Small intestine (tissue), 7 donors: ENCODE data around the gene GET4. TPM values are rescaled to one million over a fixed set of nuclear protein-coding genes. Genes with fewer than 3 reads are reported as not detected.
"Not testable (repeated sequence)": the region's sequence is repeated elsewhere in the genome, so short reads cannot be mapped to it uniquely, and the experiment has no call there.

Experiments
- DNase-seq, 2 donors: peaks; one replicate each; pipeline versions ENCODE4 v3.0.0 to v3.0.0-alpha.2; 2013
- FAIRE-seq: peaks from 2 replicates; lab custom pipeline; 2012; peaks lifted over from hg19 to GRCh38; lab: Jason Lieb, UNC
- H3K27ac ChIP-seq, 3 donors: one replicate each; pipeline ENCODE4 v1.5.1; 2013; ENCODE audit warnings: low read length in 2 of 3, mild to moderate bottlenecking in 2 of 3, control low read depth in 1 of 3, inconsistent platforms in 1 of 3, low read depth in 1 of 3, moderate library complexity in 1 of 3
- H3K27me3 ChIP-seq, 3 donors: one replicate each; pipeline ENCODE4 v1.6.1; 2013; ENCODE audit warnings: low read length in 3 of 3, inconsistent platforms in 1 of 3; ENCODE audit not compliant: control insufficient read depth in 3 of 3, insufficient read depth in 3 of 3
- H3K36me3 ChIP-seq, 3 donors: one replicate each; pipeline ENCODE4 v1.6.1; 2013; ENCODE audit warnings: low read length in 3 of 3, inconsistent platforms in 1 of 3, low read depth in 1 of 3, mild to moderate bottlenecking in 1 of 3, moderate library complexity in 1 of 3; ENCODE audit not compliant: control insufficient read depth in 3 of 3, insufficient read depth in 2 of 3
- H3K4me1 ChIP-seq, 3 donors: one replicate each; pipeline ENCODE4 v1.6.1; 2013; ENCODE audit warnings: low read length in 2 of 3, inconsistent platforms in 1 of 3, low read depth in 1 of 3, mild to moderate bottlenecking in 1 of 3, moderate library complexity in 1 of 3; ENCODE audit not compliant: control insufficient read depth in 3 of 3, insufficient read depth in 2 of 3
- H3K4me3 ChIP-seq, 3 donors: one replicate each; pipeline ENCODE4 v1.5.1; 2013; ENCODE audit warnings: low read length in 3 of 3, control low read depth in 1 of 3, inconsistent platforms in 1 of 3, low read depth in 1 of 3, mild to moderate bottlenecking in 1 of 3, moderate library complexity in 1 of 3
- H3K9me3 ChIP-seq, 2 donors: one replicate each; pipeline ENCODE4 v1.6.1; 2013; ENCODE audit warnings: low read depth in 1 of 2, low read length in 1 of 2; ENCODE audit not compliant: control insufficient read depth in 2 of 2, insufficient read depth in 1 of 2
- WGBS, 3 donors: extraction: QIAGEN DNeasy Blood & Tissue Kit; methylation state at CpG; one replicate each; pipeline ENCODE4 v1.1.7; 2013; 5-methylcytosine and 5-hydroxymethylcytosine counted together
- polyA plus RNA-seq, 4 donors: library from polyadenylated mRNA; stranded (reverse) in 3 of 4; unstranded in 1 of 4; fragments of 200-250 nt in 3 of 4; fragments of 120-200 nt in 1 of 4; gene quantifications; one replicate each; pipeline versions ENCODE4 v1.2.1 to v1.2.3, GENCODE V29; 2013
- donor health status: healthy with polysubstance abuse.
- donor health status: control.
- donor health status: control.
- donor health status: Bipolar disorder and iron deficiency.
- donor health status: healthy.

Gene GET4
- polyA plus RNA-seq, 4 donors = 38.9 to 87.2 (median 74.5) TPM

DNA sequence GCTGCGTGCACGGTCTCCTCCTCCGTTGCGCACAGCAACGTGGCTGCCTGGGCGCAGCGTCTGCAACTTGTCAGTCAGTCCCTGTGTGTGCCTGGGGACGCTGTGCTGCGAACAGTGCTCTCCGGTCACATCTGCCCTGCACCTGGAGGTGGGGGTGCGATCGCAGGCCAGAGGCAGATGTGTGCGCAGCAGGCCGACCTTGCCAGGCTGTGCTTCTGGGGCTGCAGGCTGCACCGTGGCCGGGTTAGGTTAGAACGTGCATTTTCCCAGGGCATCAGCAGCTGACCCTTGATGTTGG lies 8.2 kb upstream of the GET4 start:
- no peak for DNase-seq
- WGBS, 3 donors = 86 to 95% (median 95%) methylated on average over 17 of the region's 17 CpGs
- peak overlapping the region in 1 of 3 donors; percentile 68 for H3K27ac ChIP-seq
- H3K36me3 ChIP-seq = peaks cover 10 to 83% (median 15%) of the 10 kb centered on the region in 3 donors
- H3K4me3 ChIP-seq = no peak overlapping the region
- FAIRE-seq = no peak
- H3K9me3 ChIP-seq = no peaks in the 10 kb centered on the region
- peaks cover 0 to 2% (median 0%) of the 10 kb centered on the region in 3 donors for H3K4me1 ChIP-seq
- H3K27me3 ChIP-seq = no peaks in the 10 kb centered on the region

GRCh38 chr7:869348-869747 lies 7.0 kb upstream of the GET4 start:
- Histone ChIP-seq H3K4me1 (peaks cover 0 to 4% (median 2%) of the 10 kb centered on the region in 3 donors), H3K4me3 (no peak overlapping the region), H3K27ac (peak overlapping the region in 1 of 3 donors; percentile 28), H3K36me3 (peaks cover 7 to 82% (median 13%) of the 10 kb centered on the region in 3 donors), H3K27me3 (no peaks in the 10 kb centered on the region), H3K9me3 (no peaks in the 10 kb centered on the region)
- no peak for FAIRE-seq
- WGBS, 3 donors = 85 to 91% (median 88%) methylated on average over 14 of the region's 14 CpGs
- no peak for DNase-seq

- WGBS, 3 donors = 79 to 87% (median 80%) methylated on average over 14 of the region's 14 CpGs
- FAIRE-seq = no peak
- peaks cover 5 to 70% (median 6%) of the 10 kb centered on the region in 3 donors for H3K36me3 ChIP-seq
Observed at GRCh38 chr7:871900-872537, 4.3 kb upstream of the GET4 start.

GRCh38 chr7:872685-873084 lies 3.7 kb upstream of the GET4 start:
- Histone ChIP-seq H3K4me1 (peaks cover 0 to 11% (median 0%) of the 10 kb centered on the region in 3 donors), H3K36me3 (peaks cover 5 to 63% (median 6%) of the 10 kb centered on the region in 3 donors), H3K27ac (peak overlapping the region in 1 of 3 donors; percentile 7)
- not testable (repeated sequence) for H3K4me3 ChIP-seq, DNase-seq, H3K27me3 ChIP-seq, H3K9me3 ChIP-seq, FAIRE-seq
- 92% methylated on average over 19 of the region's 19 CpGs for WGBS, 3 donors

More at GRCh38 chr7:871900-872537, 4.3 kb upstream of the GET4 start:
- Histone ChIP-seq H3K27ac (peak overlapping the region in 1 of 3 donors; percentile 7), H3K27me3 (no peaks in the 10 kb centered on the region), H3K4me1 (peaks cover 0 to 11% (median 2%) of the 10 kb centered on the region in 3 donors), H3K9me3 (no peaks in the 10 kb centered on the region), H3K4me3 (no peak overlapping the region)
- DNase-seq = no peak

DNA sequence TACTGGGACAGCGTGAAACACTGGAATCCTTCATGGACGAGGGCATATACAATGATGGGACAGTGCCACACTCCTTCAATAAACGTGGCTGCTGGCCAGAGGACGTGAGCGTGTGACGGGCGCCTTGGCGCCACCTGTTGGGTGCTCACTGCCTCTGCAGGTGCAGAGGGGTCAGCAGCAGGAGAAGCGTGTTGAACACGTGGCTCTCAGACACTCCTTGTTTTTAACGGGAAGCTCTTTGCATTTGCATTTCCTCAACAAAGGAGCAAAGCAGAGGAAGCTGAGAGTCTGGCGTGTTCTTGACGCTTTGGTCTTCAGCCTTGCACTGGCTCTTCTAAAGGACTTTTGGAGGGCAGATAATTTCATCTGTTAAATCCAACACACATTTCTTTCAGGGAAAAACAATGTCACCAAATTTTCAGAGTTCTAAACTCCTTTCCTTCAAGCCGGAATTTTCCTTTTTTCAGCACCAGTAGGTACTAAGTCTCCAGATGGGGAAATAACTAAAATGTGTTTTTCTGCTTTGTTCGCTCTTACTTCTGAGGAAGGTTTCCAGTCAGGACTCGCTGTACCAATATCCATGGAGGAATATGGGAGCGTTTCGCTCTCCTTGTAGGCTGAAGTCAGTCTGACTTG lies 2.9 kb upstream of the GET4 start:
- 28 to 30% (median 29%) methylated on average over 18 of the region's 18 CpGs for WGBS, 3 donors
- H3K36me3 ChIP-seq = peaks cover 5 to 61% (median 6%) of the 10 kb centered on the region in 3 donors
- peak; percentile 88 to 92 for DNase-seq
- H3K27me3 ChIP-seq = no peaks in the 10 kb centered on the region
- H3K9me3 ChIP-seq = no peaks in the 10 kb centered on the region
- peaks cover 0 to 11% (median 0%) of the 10 kb centered on the region in 3 donors for H3K4me1 ChIP-seq
- H3K27ac ChIP-seq = peak overlapping the region in 2 of 3 donors; percentile 41 to 60
- H3K4me3 ChIP-seq = no peak overlapping the region
- no peak for FAIRE-seq

GRCh38 chr7:874031-874749 lies 2.2 kb upstream of the GET4 start:
- no peaks in the 10 kb centered on the region for H3K9me3 ChIP-seq
- no peak overlapping the region for H3K4me3 ChIP-seq
- peaks cover 4 to 65% (median 5%) of the 10 kb centered on the region in 3 donors for H3K36me3 ChIP-seq
- peaks cover 0 to 13% (median 0%) of the 10 kb centered on the region in 3 donors for H3K4me1 ChIP-seq
- DNase-seq (no peak), FAIRE-seq (no peak)
- 84 to 95% (median 89%) methylated on average over 9 of the region's 9 CpGs for WGBS, 3 donors
- peak overlapping the region in 2 of 3 donors; percentile 41 to 60 for H3K27ac ChIP-seq
- H3K27me3 ChIP-seq = no peaks in the 10 kb centered on the region

- no peak for FAIRE-seq
- Histone ChIP-seq H3K4me3 (no peak overlapping the region), H3K36me3 (peaks cover 0 to 64% (median 2%) of the 10 kb centered on the region in 3 donors), H3K9me3 (no peaks in the 10 kb centered on the region), H3K27ac (no peak overlapping the region), H3K27me3 (no peaks in the 10 kb centered on the region), H3K4me1 (peaks cover 0 to 15% (median 0%) of the 10 kb centered on the region in 3 donors)
- 72 to 81% (median 73%) methylated on average over 7 of the region's 7 CpGs for WGBS, 3 donors
- DNase-seq = no peak
Observed at GRCh38 chr7:875051-875450, 1.3 kb upstream of the GET4 start.

DNA sequence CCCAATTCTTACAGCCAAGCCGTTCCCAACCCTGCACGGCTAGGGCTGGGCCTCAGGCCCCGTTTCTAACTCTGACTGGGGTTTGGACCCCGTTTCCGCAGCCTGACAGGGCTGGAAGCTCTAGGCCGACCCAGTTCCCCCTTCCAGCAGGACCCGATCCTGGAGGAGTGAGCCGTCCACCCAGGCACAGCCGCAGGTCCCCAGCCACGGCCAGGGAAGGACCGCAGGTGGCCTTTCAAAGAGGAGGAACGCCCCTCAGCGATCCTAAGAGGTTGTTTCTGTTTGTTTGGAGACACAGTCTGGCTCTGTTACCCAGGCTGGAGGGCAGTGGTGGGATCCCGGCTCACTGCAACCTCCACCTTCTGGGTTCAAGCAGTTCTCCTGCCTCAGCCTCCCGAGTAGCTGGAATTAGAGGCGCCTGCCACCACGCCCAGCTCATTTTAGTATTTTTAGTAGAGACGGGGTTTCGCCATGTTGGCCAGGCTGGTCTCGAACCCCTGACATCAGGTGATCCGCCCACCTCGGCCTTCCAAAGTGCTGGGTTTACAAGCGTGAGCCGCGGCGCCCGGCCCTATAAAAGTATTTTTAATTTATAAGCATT lies 778 bp upstream of the GET4 start:
- Histone ChIP-seq H3K27ac (peak overlapping the region; percentile 34 to 83 (median 72)), H3K9me3 (no peaks in the 10 kb centered on the region), H3K36me3 (peaks cover 0 to 64% (median 2%) of the 10 kb centered on the region in 3 donors), H3K27me3 (no peaks in the 10 kb centered on the region), H3K4me3 (peak overlapping the region in 2 of 3 donors; percentile 36), H3K4me1 (peaks cover 0 to 15% (median 0%) of the 10 kb centered on the region in 3 donors)
- FAIRE-seq (no peak), DNase-seq (no peak)
- 60 to 72% (median 63%) methylated on average over 26 to 27 of the region's 27 CpGs for WGBS, 3 donors
